ENCODE measurements around the gene NFIA.
A peak's percentile ranks its signal among the peaks of the same experiment; 100 is the strongest.

The NFIA gene

GRCh38 chr1:61247881-61248752 lies 165.8 kb downstream of the NFIA start:
- no peak for DNase-seq (ENCODE audit: low read depth)
- TF ChIP-seq, protein P1, sequence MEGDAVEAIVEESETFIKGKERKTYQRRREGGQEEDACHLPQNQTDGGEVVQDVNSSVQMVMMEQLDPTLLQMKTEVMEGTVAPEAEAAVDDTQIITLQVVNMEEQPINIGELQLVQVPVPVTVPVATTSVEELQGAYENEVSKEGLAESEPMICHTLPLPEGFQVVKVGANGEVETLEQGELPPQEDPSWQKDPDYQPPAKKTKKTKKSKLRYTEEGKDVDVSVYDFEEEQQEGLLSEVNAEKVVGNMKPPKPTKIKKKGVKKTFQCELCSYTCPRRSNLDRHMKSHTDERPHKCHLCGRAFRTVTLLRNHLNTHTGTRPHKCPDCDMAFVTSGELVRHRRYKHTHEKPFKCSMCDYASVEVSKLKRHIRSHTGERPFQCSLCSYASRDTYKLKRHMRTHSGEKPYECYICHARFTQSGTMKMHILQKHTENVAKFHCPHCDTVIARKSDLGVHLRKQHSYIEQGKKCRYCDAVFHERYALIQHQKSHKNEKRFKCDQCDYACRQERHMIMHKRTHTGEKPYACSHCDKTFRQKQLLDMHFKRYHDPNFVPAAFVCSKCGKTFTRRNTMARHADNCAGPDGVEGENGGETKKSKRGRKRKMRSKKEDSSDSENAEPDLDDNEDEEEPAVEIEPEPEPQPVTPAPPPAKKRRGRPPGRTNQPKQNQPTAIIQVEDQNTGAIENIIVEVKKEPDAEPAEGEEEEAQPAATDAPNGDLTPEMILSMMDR (conservative IDR thresholded peaks at IDR 0.05; ENCODE audit: low read length): no peak
- no peak overlapping the region for H3K4me3 ChIP-seq (ENCODE audit: low read length)

DNA sequence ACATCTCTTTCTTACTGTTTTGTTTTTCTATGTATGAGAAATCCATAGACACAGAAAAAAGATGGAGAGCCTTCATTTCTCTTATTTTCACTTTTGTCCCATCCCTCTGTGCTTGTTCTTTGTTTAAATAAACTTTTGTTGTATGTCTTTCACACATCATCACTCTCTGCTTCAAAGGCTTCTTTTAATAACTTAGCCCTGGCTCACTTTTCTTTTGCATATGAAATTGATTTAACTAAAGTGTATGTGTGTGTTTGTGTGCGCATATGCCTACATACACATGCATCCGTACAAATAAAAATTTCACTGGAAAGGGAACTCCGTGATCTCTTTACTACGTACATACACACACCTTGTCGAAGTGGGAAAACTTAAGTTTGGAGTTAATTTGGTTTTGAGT lies 168.6 kb downstream of the NFIA start:
- DNase-seq (ENCODE audit: low read depth): no peak

DNA sequence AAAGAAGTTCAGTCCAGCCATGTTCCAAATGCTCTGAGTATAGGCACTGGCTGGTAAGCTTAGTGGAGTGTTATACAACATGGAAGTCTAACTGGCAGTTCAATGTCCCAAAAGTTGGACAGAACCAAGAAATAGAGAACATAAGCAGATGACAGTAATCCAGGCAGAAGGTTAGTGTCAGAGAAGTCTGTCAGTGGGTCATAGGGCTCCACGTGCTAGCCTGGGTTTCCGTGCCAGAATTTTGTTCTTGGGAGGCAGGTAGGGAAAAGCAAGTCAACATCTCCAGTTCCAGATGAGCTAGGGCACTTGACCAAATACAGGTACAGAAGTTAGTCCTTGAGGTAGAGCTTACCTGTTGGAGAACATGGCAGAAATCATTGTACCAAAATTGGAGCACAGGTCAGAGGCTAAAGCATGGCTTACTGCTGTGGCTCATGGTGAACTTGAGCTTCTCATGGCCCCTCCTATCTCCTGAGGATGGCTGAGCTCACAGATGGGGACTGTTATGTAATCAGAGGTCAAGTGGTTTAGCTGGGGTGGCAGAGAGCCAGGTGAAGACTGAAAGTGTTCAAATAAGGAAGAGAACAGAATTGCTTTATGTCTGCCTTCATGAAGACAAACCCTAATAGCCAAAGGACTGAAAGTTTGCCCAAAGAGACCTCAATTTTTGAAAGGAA lies 170.8 kb downstream of the NFIA start:
- peak; percentile 57 for DNase-seq (ENCODE audit: low read depth)
- TF ChIP-seq, protein P1 (conservative IDR thresholded peaks at IDR 0.05; ENCODE audit: low read length): no peak
- no peak overlapping the region for H3K4me3 ChIP-seq (ENCODE audit: low read length)

More for the DNA sequence above, 168.6 kb downstream of the NFIA start:
- TF ChIP-seq, protein P1 (conservative IDR thresholded peaks at IDR 0.05; ENCODE audit: low read length): no peak
- no peak overlapping the region for H3K4me3 ChIP-seq (ENCODE audit: low read length)

DNA sequence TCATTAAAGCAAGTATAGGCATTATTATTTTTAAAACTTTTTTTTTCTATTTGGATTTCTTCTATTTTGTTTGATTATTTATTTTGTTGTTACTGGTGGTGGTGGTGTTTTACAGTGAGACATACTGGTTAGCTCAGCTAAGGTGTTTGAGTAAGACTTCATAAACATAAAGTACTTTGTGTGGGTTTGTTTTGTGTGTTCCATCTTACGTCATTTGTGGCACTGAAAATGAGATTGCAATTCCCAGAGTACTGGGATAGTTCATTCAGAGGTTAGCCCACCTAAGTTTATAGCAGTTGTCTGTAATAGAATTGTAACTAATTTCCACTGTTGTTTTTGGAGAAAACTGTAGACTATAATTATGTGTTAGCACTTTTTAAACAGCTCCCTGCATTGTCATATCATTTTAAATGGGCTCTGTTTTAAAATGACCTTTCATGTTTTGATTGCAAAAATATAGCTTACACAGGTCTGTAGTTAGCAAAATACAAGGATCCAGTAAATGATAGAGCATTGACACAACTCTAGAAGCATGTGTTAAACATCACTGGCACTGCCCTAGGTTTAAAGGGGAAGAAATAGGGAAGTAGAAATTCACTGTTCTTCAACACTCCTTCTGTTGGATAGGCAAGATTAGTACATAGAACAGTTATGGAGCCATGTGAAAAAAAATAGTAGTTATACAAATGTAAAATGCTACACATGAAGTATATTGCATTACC lies 171.7 kb downstream of the NFIA start:
- TF ChIP-seq, protein P1 (conservative IDR thresholded peaks at IDR 0.05; ENCODE audit: low read length): no peak
- no peak overlapping the region for H3K4me3 ChIP-seq (ENCODE audit: low read length)
- no peak for DNase-seq (ENCODE audit: low read depth)

DNA sequence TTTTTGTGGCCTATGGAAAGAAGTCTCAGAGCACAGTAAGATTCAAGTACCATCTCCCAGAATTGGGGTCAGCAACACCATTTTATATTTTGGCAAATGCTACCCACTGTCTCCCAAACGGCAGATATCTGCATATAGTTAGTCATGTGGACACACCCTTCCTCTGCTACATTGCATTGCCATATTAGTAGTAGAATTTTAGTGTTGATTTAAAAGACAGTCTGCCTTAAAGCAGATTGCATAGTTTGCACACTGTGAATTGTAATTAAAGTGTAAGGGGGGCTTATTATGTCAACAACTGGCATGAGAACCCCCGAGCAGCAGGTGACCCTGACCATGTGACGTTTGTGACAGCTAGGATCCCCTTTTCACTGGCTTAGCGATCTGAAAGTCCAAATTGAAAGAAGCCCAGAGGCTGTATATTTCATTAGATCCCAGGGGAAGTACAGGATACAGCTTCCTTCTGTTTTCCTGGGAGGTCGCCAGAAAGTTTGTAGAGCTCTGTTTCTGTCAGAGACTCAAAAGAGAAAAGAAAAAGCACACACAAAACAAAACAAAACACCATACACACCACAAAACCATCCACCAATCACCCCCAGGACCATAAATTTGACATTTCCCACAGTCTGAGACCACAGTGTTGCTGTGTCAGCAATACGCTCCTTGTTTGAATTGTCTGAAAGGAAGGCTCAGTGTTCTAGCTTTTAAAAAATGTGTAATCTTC lies 172.4 kb downstream of the NFIA start:
- DNase-seq (ENCODE audit: low read depth): peak; percentile 46
- H3K4me3 ChIP-seq (ENCODE audit: low read length): peak overlapping the region; percentile 43
- TF ChIP-seq, protein P1 (conservative IDR thresholded peaks at IDR 0.05; ENCODE audit: low read length): no peak

DNA sequence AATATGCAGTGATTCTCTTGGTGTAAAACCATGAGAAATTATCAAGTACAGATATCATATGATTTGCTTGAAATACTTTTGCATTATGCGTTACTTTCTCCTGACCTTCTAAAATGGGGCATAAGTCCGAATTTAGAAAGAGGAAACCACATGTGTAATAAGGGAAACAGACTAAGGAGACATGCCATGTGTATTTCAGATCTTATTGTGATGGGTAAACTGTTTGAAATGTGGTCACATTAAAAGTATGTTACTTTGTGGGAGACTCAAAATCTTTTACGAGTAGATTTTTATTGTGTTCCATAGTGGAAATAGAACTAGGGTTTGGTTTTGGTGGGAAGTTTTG lies 173.0 kb downstream of the NFIA start:
- TF ChIP-seq, protein P1 (conservative IDR thresholded peaks at IDR 0.05; ENCODE audit: low read length): no peak
- 0 out of 2 replicates have a peak overlapping the region, but pooled peaks have one; percentile 25 for H3K4me3 ChIP-seq (ENCODE audit: low read length)
- DNase-seq (ENCODE audit: low read depth): peak; percentile 16

All from AG10803 (cell line).